NCI-H2227 treated with DMSO at 0.1 percent for 48 hours (cell line): Measurements from ENCODE around the gene CWC25.

Source experiments
- DNase-seq: peaks from one replicate; lab custom pipeline; 2025; lab: John Stamatoyannopoulos, UW

CWC25 gene

GRCh38 chr17:38783227-38783626, 41.9 kb downstream of the CWC25 start:
- DNase-seq = no peak

- no peak for DNase-seq
Observed at GRCh38 chr17:38779965-38780752, 45.0 kb downstream of the CWC25 start.

- no peak for DNase-seq
Observed at GRCh38 chr17:38777641-38778250, 47.4 kb downstream of the CWC25 start.

GRCh38 chr17:38773258-38773657, 51.9 kb downstream of the CWC25 start:
- no peak for DNase-seq

GRCh38 chr17:38768417-38768816, 56.7 kb downstream of the CWC25 start:
- no peak for DNase-seq

GRCh38 chr17:38766341-38766740, 58.8 kb downstream of the CWC25 start:
- DNase-seq = no peak

- no peak for DNase-seq
Observed at GRCh38 chr17:38762231-38762630, 62.9 kb downstream of the CWC25 start.

- no peak for DNase-seq
Observed at GRCh38 chr17:38761612-38762011, 63.5 kb downstream of the CWC25 start.

GRCh38 chr17:38753071-38753506, 72.0 kb downstream of the CWC25 start:
- no peak for DNase-seq

GRCh38 chr17:38752308-38753070, 72.6 kb downstream of the CWC25 start, which contains the start of gene PSMB3:
PSMB3 (plus strand) TSS chr17:38752741; CDS start chr17:38752827, 86 bp downstream.
- DNase-seq = peak; percentile 100

- DNase-seq = peak; percentile 91
Observed at GRCh38 chr17:38751808-38752307, 73.3 kb downstream of the CWC25 start.

- peak; percentile 88 for DNase-seq
Observed at GRCh38 chr17:38751144-38751807, 73.8 kb downstream of the CWC25 start.
